ENCODE measurements around the gene ZMYND12.

ZMYND12 gene

GRCh38 chr1:42442662-42443061 lies 13.2 kb downstream of the ZMYND12 start:
- no peak for DNase-seq (ENCODE audit: low spot score)

GRCh38 chr1:42439940-42440339 lies 15.9 kb downstream of the ZMYND12 start:
- peak; percentile 31 for DNase-seq (ENCODE audit: low spot score)

GRCh38 chr1:42434340-42434739 lies 21.5 kb downstream of the ZMYND12 start:
- no peak for DNase-seq (ENCODE audit: low spot score)

GRCh38 chr1:42433369-42433768 lies 22.5 kb downstream of the ZMYND12 start:
- no peak for DNase-seq (ENCODE audit: low spot score)

- no peak for DNase-seq (ENCODE audit: low spot score)
These were observed 23.1 kb downstream of the ZMYND12 start for GRCh38 chr1:42432714-42433113.

GRCh38 chr1:42431514-42431913 lies 24.3 kb downstream of the ZMYND12 start:
- DNase-seq (ENCODE audit: low spot score) = no peak

GRCh38 chr1:42430286-42431135 lies 25.3 kb downstream of the ZMYND12 start:
- no peak for DNase-seq (ENCODE audit: low spot score)

- DNase-seq (ENCODE audit: low spot score) = no peak
These were observed 26.2 kb downstream of the ZMYND12 start for GRCh38 chr1:42429603-42430002.

GRCh38 chr1:42427240-42427639 lies 28.6 kb downstream of the ZMYND12 start:
- no peak for DNase-seq (ENCODE audit: low spot score)

- DNase-seq (ENCODE audit: low spot score) = no peak
These were observed 31.6 kb downstream of the ZMYND12 start for GRCh38 chr1:42424201-42424600.

- DNase-seq (ENCODE audit: low spot score) = no peak
These were observed 32.1 kb downstream of the ZMYND12 start for GRCh38 chr1:42423681-42424080.

GRCh38 chr1:42422737-42423136 lies 33.1 kb downstream of the ZMYND12 start:
- no peak for DNase-seq (ENCODE audit: low spot score)

- no peak for DNase-seq (ENCODE audit: low spot score)
These were observed 34.8 kb downstream of the ZMYND12 start for GRCh38 chr1:42420911-42421585.

GRCh38 chr1:42420121-42420520 lies 35.7 kb downstream of the ZMYND12 start:
- DNase-seq (ENCODE audit: low spot score) = no peak

- no peak for DNase-seq (ENCODE audit: low spot score)
These were observed 36.5 kb downstream of the ZMYND12 start for GRCh38 chr1:42419126-42419821.

GRCh38 chr1:42418516-42418915 lies 37.3 kb downstream of the ZMYND12 start:
- no peak for DNase-seq (ENCODE audit: low spot score)

- no peak for DNase-seq (ENCODE audit: low spot score)
These were observed 38.7 kb downstream of the ZMYND12 start for GRCh38 chr1:42417166-42417565.

GRCh38 chr1:42414551-42415496 lies 41.0 kb downstream of the ZMYND12 start:
- DNase-seq (ENCODE audit: low spot score) = no peak

GRCh38 chr1:42403880-42404400 lies 51.9 kb downstream of the ZMYND12 start:
- no peak for DNase-seq (ENCODE audit: low spot score)

- DNase-seq (ENCODE audit: low spot score) = no peak
These were observed 56.3 kb downstream of the ZMYND12 start for GRCh38 chr1:42399315-42400100.

Measured in SW480 (cell line).